MCF 10A (cell line): ENCODE data around the gene ARSG. TPM values are rescaled to one million over a fixed set of nuclear protein-coding genes. Genes with fewer than 3 reads are reported as not detected.
A peak's percentile ranks its signal among the peaks of the same experiment; 100 is the strongest.

Source experiments
- BruUV-seq: library from RNA; stranded (reverse); fragments of 400-500 nt; replicated peaks from 2 replicates; lab custom pipeline; 2021; lab: Mats Ljungman, UMichigan
- CTCF ChIA-PET: fragments of 300-600 bp; sonication (Branson Sonifier 250); formaldehyde crosslinking; extraction: SDS; loops from one replicate; lab custom pipeline; 2021; ENCODE audit warnings: antibody characterized with exemption, inconsistent platforms; lab: Yijun Ruan, JAX
- POLR2A ChIA-PET: fragments of 300-600, 350-650 bp; sonication (Branson Sonifier 250); formaldehyde crosslinking; extraction: SDS; loops from one replicate; lab custom pipeline; 2020; ENCODE audit warnings: antibody characterized with exemption, inconsistent platforms; lab: Yijun Ruan, JAX
- DNase-seq: peaks from one replicate; pipeline ENCODE4 v3.0.0-alpha.2; 2018; ENCODE audit not compliant: unreplicated experiment
- H3K27ac Mint-ChIP-seq: one replicate; pipeline ENCODE4 v1.8.0; 2022; ENCODE audit warnings: mild to moderate bottlenecking, low read depth, mixed read lengths; ENCODE audit not compliant: unreplicated experiment
- H3K27me3 Mint-ChIP-seq: one replicate; pipeline ENCODE4 v1.8.0; 2022; ENCODE audit warnings: mixed read lengths; ENCODE audit not compliant: insufficient read depth, unreplicated experiment
- H3K36me3 Mint-ChIP-seq: one replicate; pipeline ENCODE4 v1.8.0; 2022; ENCODE audit warnings: mild to moderate bottlenecking, moderate library complexity, mixed read lengths; ENCODE audit not compliant: insufficient read depth, unreplicated experiment
- H3K4me1 Mint-ChIP-seq: one replicate; pipeline ENCODE4 v1.8.0; 2022; ENCODE audit warnings: mixed read lengths; ENCODE audit not compliant: insufficient read depth, unreplicated experiment
- H3K4me3 Mint-ChIP-seq: one replicate; pipeline ENCODE4 v1.8.0; 2022; ENCODE audit warnings: mild to moderate bottlenecking, moderate library complexity, mixed read lengths; ENCODE audit not compliant: unreplicated experiment
- H3K9me3 Mint-ChIP-seq: one replicate; pipeline ENCODE4 v1.8.0; 2022; ENCODE audit warnings: mixed read lengths; ENCODE audit not compliant: unreplicated experiment
- CTCF ChIP-seq: fragments of 200-600 bp; IDR thresholded peaks from one replicate; pipeline ENCODE4 v1.8.0; 2022; ENCODE audit warnings: antibody characterized with exemption, mild to moderate bottlenecking; ENCODE audit not compliant: unreplicated experiment
- intact Hi-C: fragments of 100-400 bp; cut with micrococcal nuclease; formaldehyde crosslinking; loops from 2 replicates; pipeline ENCODE4 v1.14.1; 2022
- total RNA-seq: library from RNA; stranded (reverse); gene quantifications from 2 replicates; pipeline ENCODE4 v1.2.3, GENCODE V29; 2022

Gene ARSG
- total RNA-seq, 1 experiment from 2014 or later: 5.9 TPM

- H3K4me3 Mint-ChIP-seq: no peak overlapping the region
- H3K9me3 Mint-ChIP-seq: no peaks in the 10 kb centered on the region
- no peaks in the 10 kb centered on the region for H3K36me3 Mint-ChIP-seq
- POLR2A ChIA-PET: interaction anchor here (2.0 to 8.8 kb wide), 2 partner anchors 51 to 208 kb away, joined by 6 to 114 read pairs; partner anchors contain the start of gene PRKAR1A
- BruUV-seq: no TSS peak
- peaks cover 22% of the 10 kb centered on the region for H3K4me1 Mint-ChIP-seq
- no peaks in the 10 kb centered on the region for H3K27me3 Mint-ChIP-seq
- CTCF ChIA-PET: interaction anchor here (0.6 to 2.3 kb wide), 7 partner anchors 15 to 288 kb away, joined by 3 to 12 read pairs (median 7); no protein-coding TSS in a partner anchor
- intact Hi-C loops: loop anchor here (5.0 kb wide), 2 partner anchors 494 to 744 kb away; partner anchors contain the start of gene NOL11
- no peak for TF ChIP-seq CTCF
- peak overlapping the region; percentile 23 for H3K27ac Mint-ChIP-seq
- no peak for DNase-seq
These were observed 170.3 kb downstream of the ARSG start for GRCh38 chr17:68461589-68461988.

DNA sequence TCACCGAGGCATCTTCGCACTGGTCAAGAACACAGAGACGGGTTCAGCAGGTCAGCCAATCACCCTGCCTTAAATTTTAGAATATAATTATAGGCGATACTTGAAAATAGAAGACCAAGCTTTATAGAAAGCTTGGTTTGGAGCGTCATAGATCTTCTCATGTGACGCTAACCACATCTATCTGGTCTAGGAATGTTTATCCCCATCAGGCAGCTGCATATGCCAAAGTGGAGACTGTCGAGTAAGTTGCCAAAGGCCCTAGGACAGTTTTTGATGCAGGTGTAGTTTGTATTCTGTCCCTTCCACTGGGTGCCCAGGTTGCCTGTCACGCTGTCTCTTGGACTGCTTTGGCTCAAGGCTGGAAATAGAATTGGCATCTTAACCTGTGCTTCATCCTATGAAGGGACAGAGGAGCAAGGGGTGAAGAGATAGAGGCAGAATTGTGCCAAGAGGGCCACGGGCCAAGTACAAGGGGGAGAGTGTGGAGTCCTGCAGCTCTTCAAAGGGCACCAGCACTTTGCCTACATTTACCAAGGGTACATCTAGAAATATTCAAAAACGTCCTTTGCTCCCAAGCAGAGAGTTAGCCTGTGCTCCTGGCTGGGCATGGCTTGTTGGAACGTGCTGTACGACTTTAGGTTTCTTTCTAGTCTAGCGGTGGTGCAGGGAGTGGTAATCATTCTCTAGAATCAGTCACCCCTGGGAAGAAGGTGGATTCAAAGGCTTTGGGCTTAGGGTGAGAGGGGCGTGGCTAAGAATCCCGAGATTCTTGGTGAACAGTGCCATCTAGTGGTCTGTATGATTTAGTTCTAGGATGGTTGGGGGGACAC lies 171.3 kb downstream of the ARSG start:
- intact Hi-C loops: loop anchor here (1.0 to 5.0 kb wide), 6 partner anchors 26 to 745 kb away; partner anchors contain the start of gene NOL11
- H3K36me3 Mint-ChIP-seq: no peaks in the 10 kb centered on the region
- H3K27me3 Mint-ChIP-seq: peaks cover 6% of the 10 kb centered on the region
- H3K4me3 Mint-ChIP-seq: no peak overlapping the region
- ChIA-PET POLR2A (interaction anchor here (0.8 to 8.8 kb wide), 5 partner anchors 50 to 711 kb away, joined by 3 to 114 read pairs (median 6); partner anchors contain the start of gene PRKAR1A), CTCF (interaction anchor here (0.5 to 2.2 kb wide), 16 partner anchors 9 to 404 kb away, joined by 3 to 12 read pairs (median 4); partner anchors contain the start of gene AMZ2)
- DNase-seq: peak; percentile 90
- no TSS peak for BruUV-seq
- TF ChIP-seq CTCF: peak; percentile 70
- H3K27ac Mint-ChIP-seq: no peak overlapping the region
- peaks cover 22% of the 10 kb centered on the region for H3K4me1 Mint-ChIP-seq
- H3K9me3 Mint-ChIP-seq: no peaks in the 10 kb centered on the region

DNA sequence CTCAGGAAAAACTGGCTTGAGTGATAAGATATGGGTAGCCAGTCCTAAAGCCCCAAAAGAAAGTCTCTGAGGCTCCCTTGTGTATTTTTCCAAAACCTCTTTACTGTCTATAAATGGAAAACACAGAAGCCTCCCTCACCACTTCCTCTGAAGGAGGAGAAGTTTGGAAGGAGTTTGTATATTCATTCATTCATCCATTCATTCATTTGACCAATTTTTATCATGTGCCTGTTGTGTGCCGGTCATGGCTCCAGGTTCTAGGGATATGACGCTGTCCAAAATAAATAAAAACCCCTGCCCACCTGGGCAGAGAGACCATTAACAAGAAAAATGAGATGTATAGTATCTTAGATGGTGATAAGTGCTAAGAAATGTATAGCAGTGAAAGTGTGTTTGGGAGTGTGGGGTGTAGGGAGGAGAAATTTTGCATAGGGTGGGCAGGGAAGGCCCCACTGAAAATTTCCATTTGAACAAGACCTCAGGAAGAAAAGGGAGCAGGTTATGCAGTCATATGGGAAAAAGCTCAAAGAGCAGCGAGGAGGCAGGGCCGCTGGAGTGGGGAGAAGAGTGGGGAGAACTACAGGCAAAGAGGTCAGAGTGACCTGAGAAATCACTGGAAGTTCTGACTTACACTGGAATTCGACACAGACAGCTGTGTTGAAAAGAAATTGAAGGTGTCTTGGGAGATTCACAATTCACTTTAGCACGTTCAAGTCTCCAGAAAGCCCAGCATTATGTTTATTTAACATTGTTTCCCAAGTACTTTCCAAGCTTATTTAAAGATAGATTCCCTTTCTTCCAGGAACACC lies 172.1 kb downstream of the ARSG start:
- ChIA-PET POLR2A (interaction anchor here (0.7 to 8.8 kb wide), 2 partner anchors 49 to 202 kb away, joined by 3 to 114 read pairs; partner anchors contain the start of gene PRKAR1A), CTCF (interaction anchor here (0.6 to 4.3 kb wide), 14 partner anchors 11 to 565 kb away, joined by 3 to 26 read pairs (median 4); partner anchors contain the start of gene AMZ2)
- peak; percentile 7 for TF ChIP-seq CTCF
- Mint-ChIP-seq H3K4me3 (no peak overlapping the region), H3K36me3 (no peaks in the 10 kb centered on the region), H3K27ac (no peak overlapping the region), H3K27me3 (peaks cover 14% of the 10 kb centered on the region), H3K9me3 (no peaks in the 10 kb centered on the region), H3K4me1 (peaks cover 18% of the 10 kb centered on the region)
- intact Hi-C loops: loop anchor here (1.0 to 5.0 kb wide), 6 partner anchors 27 to 746 kb away; partner anchors contain the start of gene NOL11
- DNase-seq: no peak
- no TSS peak for BruUV-seq
